ENCODE data around the gene ACOT7. TPM values are rescaled to one million over a fixed set of nuclear protein-coding genes. Genes with fewer than 3 reads are reported as not detected.
A peak's percentile ranks its signal among the peaks of the same experiment; 100 is the strongest.

The ACOT7 gene
- total RNA-seq, 4 donors from 2014 or later, result 5.6 to 55.0 (median 31.0) TPM

- in situ Hi-C loops (cut with MboI; ENCODE audit: low pct_ligation_motif_present in 1 of 4, low pct_unique_long_range_greater_than_20kb in 1 of 4, low sequenced_read_pairs in 3 of 4), result loop anchor here in 1 of 4 donors (25.0 kb wide), 1 partner anchor 184 kb away; the partner anchor contains the start of genes HES3 and ICMT
Measured at GRCh38 chr1:6421266-6421665, 27.7 kb upstream of the ACOT7 start.

GRCh38 chr1:6420454-6421042 lies 27.0 kb upstream of the ACOT7 start:
- peak overlapping the region in 3 of 4 donors; percentile 72 to 84 (median 81) for H3K27ac ChIP-seq
- intact Hi-C loops (cut with DNase I; ENCODE audit: low total_unique reads) (no loop called here), in situ Hi-C loops (cut with MboI; ENCODE audit: low pct_ligation_motif_present in 1 of 4, low pct_unique_long_range_greater_than_20kb in 1 of 4, low sequenced_read_pairs in 3 of 4) (loop anchor here in 1 of 4 donors (25.0 kb wide), 1 partner anchor 183 kb away; the partner anchor contains the start of genes HES3 and ICMT)
- 8% methylated on average over 36 of the region's 44 CpGs; no CpG with 5 or more reads in 1 of the 2 donors for WGBS, 2 donors (ENCODE audit: low coverage in 1 of 2)
- peak; percentile 71 for DNase-seq
- peak overlapping the region in 2 of 4 donors; percentile 51 to 56 for H3K4me3 ChIP-seq
- peaks cover 16 to 58% (median 56%) of the 10 kb centered on the region in 4 donors for H3K4me1 ChIP-seq
- H3K27me3 ChIP-seq, result peaks cover 91% of the 10 kb centered on the region
- TF ChIP-seq POLR2AphosphoS5 (IDR thresholded peaks at IDR 0.05), result peak in 2 of 3 donors; percentile 17 to 18
- TF ChIP-seq CTCF (IDR thresholded peaks at IDR 0.05), result no peak
- TF ChIP-seq EP300 (IDR thresholded peaks at IDR 0.05; ENCODE audit: low read depth), result no peak
- TF ChIP-seq POLR2A (IDR thresholded peaks at IDR 0.05), result no peak
- no peaks in the 10 kb centered on the region for H3K9me3 ChIP-seq
- H3K36me3 ChIP-seq, result no peaks in the 10 kb centered on the region

More at GRCh38 chr1:6421266-6421665, 27.7 kb upstream of the ACOT7 start:
- Histone ChIP-seq H3K27me3 (peaks cover 91% of the 10 kb centered on the region), H3K36me3 (no peaks in the 10 kb centered on the region), H3K9me3 (no peaks in the 10 kb centered on the region), H3K4me3 (no peak overlapping the region), H3K27ac (no peak overlapping the region), H3K4me1 (peaks cover 24 to 60% (median 58%) of the 10 kb centered on the region in 4 donors)
- no peak for TF ChIP-seq EP300 (IDR thresholded peaks at IDR 0.05; ENCODE audit: low read depth)
- intact Hi-C loops (cut with DNase I; ENCODE audit: low total_unique reads), result no loop called here
- no peak for DNase-seq
- WGBS, 2 donors (ENCODE audit: low coverage in 1 of 2), result 58 to 60% methylated on average over 2 to 4 of the region's 4 CpGs

- WGBS, 2 donors (ENCODE audit: low coverage in 1 of 2), result 2% methylated on average over 33 of the region's 62 CpGs; no CpG with 5 or more reads in 1 of the 2 donors
- in situ Hi-C loops (cut with MboI; ENCODE audit: low pct_ligation_motif_present in 1 of 4, low pct_unique_long_range_greater_than_20kb in 1 of 4, low sequenced_read_pairs in 3 of 4) (loop anchor here in 1 of 4 donors (25.0 kb wide), 1 partner anchor 183 kb away; the partner anchor contains the start of genes HES3 and ICMT), intact Hi-C loops (cut with DNase I; ENCODE audit: low total_unique reads) (loop anchor here (5.0 kb wide), 1 partner anchor 648 kb away; no protein-coding TSS in a partner anchor)
- peaks cover 17 to 58% (median 55%) of the 10 kb centered on the region in 4 donors for H3K4me1 ChIP-seq
- no peaks in the 10 kb centered on the region for H3K9me3 ChIP-seq
- DNase-seq, result peak; percentile 80
- no peak for TF ChIP-seq EP300 (IDR thresholded peaks at IDR 0.05; ENCODE audit: low read depth)
- peak in 2 of 3 donors; percentile 49 to 58 for TF ChIP-seq POLR2AphosphoS5 (IDR thresholded peaks at IDR 0.05)
- TF ChIP-seq POLR2A (IDR thresholded peaks at IDR 0.05), result peak; percentile 58
- no peak for TF ChIP-seq CTCF (IDR thresholded peaks at IDR 0.05)
- H3K4me3 ChIP-seq, result peak within 1 kb of the TSS; percentile 19 to 56 (median 41)
- H3K27me3 ChIP-seq, result peaks cover 91% of the 10 kb centered on the region
- H3K36me3 ChIP-seq, result no peaks in the 10 kb centered on the region
- peak within 1 kb of the TSS; percentile 63 to 84 (median 76) for H3K27ac ChIP-seq
Measured at GRCh38 chr1:6419804-6420453, 26.4 kb upstream of the ACOT7 start, which contains the start of gene HES2. TSS of gene HES2 (minus strand) at chr1:6419919. CDS start at chr1:6419820, 99 bp downstream.

GRCh38 chr1:6419397-6419803 lies 25.8 kb upstream of the ACOT7 start:
- DNase-seq, result no peak
- TF ChIP-seq POLR2A (IDR thresholded peaks at IDR 0.05) (no peak), EP300 (IDR thresholded peaks at IDR 0.05; ENCODE audit: low read depth) (no peak), POLR2AphosphoS5 (IDR thresholded peaks at IDR 0.05) (no peak), CTCF (IDR thresholded peaks at IDR 0.05) (no peak)
- intact Hi-C loops (cut with DNase I; ENCODE audit: low total_unique reads) (loop anchor here (5.0 kb wide), 1 partner anchor 647 kb away; no protein-coding TSS in a partner anchor), in situ Hi-C loops (cut with MboI; ENCODE audit: low pct_ligation_motif_present in 1 of 4, low pct_unique_long_range_greater_than_20kb in 1 of 4, low sequenced_read_pairs in 3 of 4) (loop anchor here in 1 of 4 donors (25.0 kb wide), 1 partner anchor 182 kb away; the partner anchor contains the start of genes HES3 and ICMT)
- Histone ChIP-seq H3K4me3 (peak overlapping the region; percentile 19 to 56 (median 41)), H3K4me1 (peaks cover 22 to 60% (median 56%) of the 10 kb centered on the region in 4 donors), H3K27ac (peak overlapping the region; percentile 63 to 84 (median 76)), H3K9me3 (no peaks in the 10 kb centered on the region), H3K27me3 (peaks cover 91% of the 10 kb centered on the region), H3K36me3 (no peaks in the 10 kb centered on the region)
- 3% methylated on average over 27 of the region's 48 CpGs; no CpG with 5 or more reads in 1 of the 2 donors for WGBS, 2 donors (ENCODE audit: low coverage in 1 of 2)

Measured in transverse colon (tissue), 4 donors.